HG03354 (cell line): ENCODE measurements around the gene RHOBTB1.
"Not testable (repeated sequence)": the region's sequence is repeated elsewhere in the genome, so short reads cannot be mapped to it uniquely, and the experiment has no call there.

Source experiments
- ATAC-seq: cut with Tn5 transposase; IDR thresholded peaks from one replicate; pipeline ENCODE4 v1.9.1; 2021; ENCODE audit warnings: mild to moderate bottlenecking; ENCODE audit not compliant: unreplicated experiment, poor library complexity, severe bottlenecking

The RHOBTB1 gene

DNA sequence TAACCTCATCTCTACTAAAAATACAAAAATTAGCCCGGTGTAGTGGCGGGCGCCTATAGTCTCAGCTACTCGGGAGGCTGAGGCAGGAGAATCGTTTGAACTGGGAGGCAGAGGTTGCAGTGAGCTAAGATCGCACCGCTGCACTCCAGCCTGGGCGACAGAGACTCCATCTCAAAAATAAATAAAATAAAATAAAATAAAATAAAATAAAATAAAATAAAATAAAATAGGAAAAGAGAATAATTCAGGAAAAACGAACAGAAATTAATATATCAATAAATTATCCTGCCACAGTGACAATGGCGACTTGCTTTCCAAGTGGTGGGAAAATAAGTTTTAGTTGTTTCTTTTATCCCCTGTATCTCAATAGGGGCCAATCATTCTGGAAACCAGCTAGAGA lies 102.8 kb downstream of the RHOBTB1 start:
- not testable (repeated sequence) for ATAC-seq

DNA sequence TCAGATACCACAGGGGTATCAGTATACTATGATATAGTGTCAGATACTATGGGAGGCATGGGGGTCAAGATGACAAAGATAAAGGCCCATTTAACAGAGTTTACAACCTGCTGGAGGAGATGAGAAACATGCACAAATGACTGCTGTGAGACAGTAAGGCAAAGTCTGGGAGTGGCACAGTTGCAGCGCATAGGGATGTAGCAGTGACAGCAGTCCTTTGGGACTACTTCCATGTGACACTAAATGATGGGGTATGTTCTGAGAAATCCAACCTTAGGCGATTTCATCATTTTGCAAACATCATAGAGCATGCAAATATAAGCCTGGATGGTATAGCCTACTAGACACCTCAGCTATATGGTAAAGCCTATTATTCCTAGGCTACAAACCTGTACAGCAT lies 108.9 kb downstream of the RHOBTB1 start:
- no peak for ATAC-seq

DNA sequence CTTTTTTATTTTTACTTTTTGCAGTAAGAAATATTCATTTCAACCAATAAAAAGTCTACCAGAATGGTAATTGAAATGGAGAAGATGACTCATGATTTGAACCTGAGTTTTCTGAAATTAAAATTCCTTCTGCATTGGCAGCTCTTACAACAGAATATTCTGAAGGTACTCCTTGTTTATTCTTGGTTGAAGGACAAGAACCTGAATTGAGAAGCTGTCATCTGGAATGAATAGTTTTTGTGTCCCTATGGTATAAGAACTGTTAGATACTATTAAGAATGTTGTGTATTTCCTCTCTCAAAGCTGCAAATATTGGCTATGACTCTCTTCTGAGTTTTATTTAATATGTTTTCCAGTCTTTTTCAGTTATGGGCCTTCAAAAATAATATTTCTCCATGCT lies 109.6 kb downstream of the RHOBTB1 start:
- ATAC-seq = no peak

DNA sequence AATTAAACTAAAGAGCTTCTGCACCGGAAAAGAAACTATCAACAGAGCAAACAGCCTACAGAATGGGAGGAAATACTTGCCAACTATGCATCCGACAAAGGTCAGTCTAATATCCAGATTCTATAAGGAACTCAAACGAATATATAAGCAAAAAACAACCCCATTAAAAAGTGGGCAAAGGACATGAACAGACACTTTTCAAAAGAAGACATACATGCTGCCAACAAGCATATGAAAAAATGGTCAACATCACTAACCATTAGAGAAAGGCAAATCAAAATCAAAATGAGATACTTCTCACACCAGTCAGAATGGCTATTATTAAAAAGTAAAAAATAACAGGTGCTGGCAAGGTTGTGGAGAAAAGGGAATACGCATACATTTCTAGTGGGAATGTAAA lies 111.8 kb downstream of the RHOBTB1 start:
- ATAC-seq = not testable (repeated sequence)

DNA sequence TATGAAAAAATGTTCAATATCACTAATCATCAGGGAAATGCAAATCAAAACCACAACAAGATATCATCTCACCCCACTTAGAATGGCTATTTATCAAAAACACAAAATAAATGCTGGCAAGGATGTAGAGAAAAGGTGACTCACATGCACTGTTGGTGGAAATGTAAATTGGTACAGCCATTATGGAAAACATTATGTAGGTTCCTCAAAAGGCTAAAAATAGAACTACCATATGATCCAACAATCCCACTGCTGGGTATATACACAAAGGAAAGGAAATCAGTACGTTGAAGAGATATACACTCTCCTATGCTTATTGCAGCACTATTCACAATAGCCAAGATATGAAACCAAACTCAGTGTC lies 115.5 kb downstream of the RHOBTB1 start:
- no peak for ATAC-seq

DNA sequence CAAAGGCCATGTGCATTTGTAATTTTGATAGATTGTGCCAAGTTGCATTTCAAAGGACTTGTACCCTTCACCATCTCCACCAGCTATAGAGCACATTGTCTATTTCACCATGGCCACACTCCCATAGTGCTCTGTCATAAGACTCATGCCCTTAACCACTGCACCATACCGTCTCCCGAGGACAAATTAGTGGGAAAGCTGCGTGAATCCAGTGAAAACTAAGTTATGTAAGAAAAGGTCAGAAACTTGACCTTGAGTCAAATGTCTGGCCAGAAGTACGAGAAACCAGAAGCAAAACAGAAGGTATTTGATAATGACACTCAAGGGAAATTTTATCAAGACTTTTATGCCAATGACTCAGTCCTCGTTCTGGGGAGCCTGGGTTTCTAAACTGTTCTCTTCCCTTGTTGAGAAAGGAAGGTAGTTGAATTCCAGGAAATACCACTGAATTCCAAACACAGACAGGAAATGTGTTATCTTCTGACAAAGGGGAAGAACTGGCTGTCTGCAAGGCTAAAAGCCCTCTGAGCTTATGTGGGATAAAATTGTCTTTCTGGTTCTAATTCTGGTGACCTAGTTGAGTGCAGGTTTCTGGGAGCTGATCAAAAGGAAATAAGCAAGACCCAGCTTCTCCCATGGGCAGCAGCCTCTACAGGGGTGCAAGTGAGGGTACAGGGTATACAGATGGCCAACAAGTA lies 116.0 kb downstream of the RHOBTB1 start:
- ATAC-seq = no peak

DNA sequence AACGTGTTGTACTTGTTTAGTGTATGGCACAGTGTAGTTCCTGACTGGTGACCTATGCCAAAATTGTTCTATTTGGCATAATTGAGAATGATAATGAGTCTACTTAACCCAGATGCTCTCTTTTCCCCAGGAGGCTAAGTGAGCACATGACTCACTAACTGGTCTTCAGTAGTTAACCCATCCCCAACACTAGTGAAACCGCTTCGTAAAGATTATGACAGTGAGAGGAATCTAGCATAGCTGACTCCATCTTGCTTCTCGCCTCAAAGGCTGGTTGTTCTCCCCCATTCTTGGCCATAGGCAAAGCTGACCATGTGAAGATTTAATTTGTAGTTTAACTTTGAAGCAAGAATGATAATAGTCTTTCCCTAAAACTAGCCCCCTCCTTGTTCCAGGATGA lies 118.5 kb downstream of the RHOBTB1 start:
- ATAC-seq = no peak

DNA sequence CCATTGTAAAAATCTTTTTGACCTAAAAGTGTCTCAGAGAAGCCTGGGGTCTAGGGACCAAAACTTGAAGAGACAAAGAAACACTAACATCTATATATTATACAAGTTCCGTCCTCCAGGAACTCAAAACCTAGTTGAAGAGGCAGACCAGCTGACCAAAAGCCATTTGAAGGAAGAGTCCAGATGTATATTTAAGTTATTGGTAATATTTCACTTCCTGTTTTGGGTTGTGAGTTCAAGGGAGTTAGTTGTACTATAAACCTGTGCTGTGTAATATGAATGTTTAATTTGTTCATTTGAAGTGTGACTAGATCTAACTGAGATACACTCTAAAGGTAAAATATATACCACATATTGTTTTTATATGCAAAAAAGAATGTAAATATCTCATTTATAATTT lies 120.7 kb downstream of the RHOBTB1 start:
- no peak for ATAC-seq

DNA sequence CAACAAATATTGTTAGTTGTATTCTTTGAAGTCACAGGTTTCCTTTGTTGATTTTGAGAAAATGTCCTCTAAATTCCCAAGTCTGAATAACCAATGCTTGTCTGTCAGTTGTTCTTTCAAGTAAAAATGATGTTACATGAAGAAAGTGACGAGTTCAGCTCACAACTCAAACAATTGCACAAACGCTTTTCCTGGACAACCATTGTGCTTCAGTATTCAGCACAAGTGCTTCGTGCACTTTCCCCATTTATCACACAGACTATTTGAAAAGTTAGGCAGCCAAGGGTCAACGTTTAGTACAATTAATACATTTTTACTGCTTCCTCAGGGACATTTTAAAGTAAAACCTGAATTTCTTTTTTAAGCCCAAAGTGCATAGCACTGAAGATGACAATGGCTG lies 121.2 kb downstream of the RHOBTB1 start:
- no peak for ATAC-seq

DNA sequence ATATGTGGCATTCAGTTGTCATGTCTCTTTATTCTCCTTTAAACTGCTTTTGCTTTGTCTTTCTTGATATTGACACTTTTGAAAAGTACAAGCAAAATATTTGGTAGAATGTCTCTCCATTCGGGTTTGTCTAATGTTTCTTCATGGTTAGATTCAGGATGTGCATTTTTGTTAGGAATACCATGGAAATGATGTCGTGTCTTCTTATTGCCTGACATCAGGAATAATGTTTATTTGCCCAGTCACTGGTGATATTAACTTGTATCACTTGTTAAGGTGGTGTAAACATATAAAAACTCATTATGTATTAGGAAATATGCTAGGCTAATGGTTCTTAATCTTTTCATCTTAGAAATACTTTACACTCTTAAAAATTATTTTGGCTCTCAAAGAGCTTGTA lies 122.3 kb downstream of the RHOBTB1 start:
- no peak for ATAC-seq

DNA sequence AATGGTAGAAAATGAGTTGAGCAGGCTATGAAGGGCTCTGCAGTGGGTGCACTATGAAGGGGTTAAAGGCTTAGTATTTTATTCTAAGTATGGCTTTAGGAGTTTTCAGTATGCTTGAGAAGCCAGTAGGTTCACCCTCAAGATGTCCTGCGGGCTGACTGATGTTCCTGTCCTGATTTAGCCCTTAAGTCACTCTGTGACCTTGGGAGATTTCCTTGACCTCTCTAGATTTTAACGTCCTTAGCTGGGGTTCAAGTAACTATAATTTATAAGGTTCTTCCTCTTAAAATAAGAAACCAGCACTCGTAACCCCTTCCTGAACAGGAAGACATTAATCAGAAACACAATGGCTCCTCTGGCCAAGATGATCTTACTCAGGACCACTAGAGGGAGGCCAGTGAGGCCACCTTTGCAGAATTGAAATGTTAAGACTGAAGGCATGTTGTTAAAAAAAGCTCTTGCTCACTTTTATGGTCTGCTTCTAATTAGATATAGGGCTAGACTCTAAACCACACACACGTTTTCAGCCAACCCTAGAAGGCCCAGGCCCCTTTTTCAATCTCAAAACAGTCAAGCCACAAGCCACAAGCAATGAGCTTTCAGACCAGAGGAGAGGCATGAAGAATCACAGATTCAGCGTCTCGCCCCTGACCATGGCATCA lies 123.8 kb downstream of the RHOBTB1 start:
- peak; percentile 64 for ATAC-seq
